GM23248 (cell line): ENCODE measurements around the gene CD96. TPM values are rescaled to one million over a fixed set of nuclear protein-coding genes. Genes with fewer than 3 reads are reported as not detected.
"Not testable (repeated sequence)": the region's sequence is repeated elsewhere in the genome, so short reads cannot be mapped to it uniquely, and the experiment has no call there.

Source experiments
- DNase-seq: peaks from one replicate; pipeline ENCODE4 v3.0.0-alpha.2; 2015
- H2AFZ ChIP-seq: fragments of 200-600 bp; sonication (generic); 2 replicates; pipeline ENCODE4 v1.6.1; 2016; ENCODE audit warnings: antibody characterized with exemption
- H3F3A ChIP-seq: fragments of 200-600 bp; sonication (generic); 2 replicates; pipeline ENCODE4 v1.6.1; 2016; ENCODE audit warnings: mild to moderate bottlenecking, antibody characterized with exemption, mixed run types; ENCODE audit not compliant: insufficient read depth
- H3K27ac ChIP-seq: fragments of 200-600 bp; sonication (generic); 2 replicates; pipeline ENCODE4 v1.5.1; 2016; ENCODE audit warnings: mild to moderate bottlenecking
- H3K27me3 ChIP-seq: fragments of 200-600 bp; sonication (generic); replicated peaks from 2 replicates; pipeline ENCODE4 v1.6.1; 2016; ENCODE audit warnings: mild to moderate bottlenecking; ENCODE audit not compliant: insufficient read depth
- H3K36me3 ChIP-seq: fragments of 200-600 bp; sonication (generic); 2 replicates; pipeline ENCODE4 v1.6.1; 2016; ENCODE audit warnings: low read depth, mild to moderate bottlenecking
- H3K4me1 ChIP-seq: fragments of 200-600 bp; sonication (generic); 2 replicates; pipeline ENCODE4 v1.6.1; 2016; ENCODE audit warnings: mild to moderate bottlenecking; ENCODE audit not compliant: insufficient read depth
- H3K4me2 ChIP-seq: fragments of 200-600 bp; sonication (generic); one replicate; pipeline ENCODE4 v1.6.1; 2016; ENCODE audit warnings: mild to moderate bottlenecking; ENCODE audit not compliant: unreplicated experiment
- H3K4me3 ChIP-seq: fragments of 200-600 bp; sonication (generic); 2 replicates; pipeline ENCODE4 v1.5.1; 2016; ENCODE audit warnings: mild to moderate bottlenecking
- H3K79me2 ChIP-seq: fragments of 200-600 bp; sonication (generic); 2 replicates; pipeline ENCODE4 v1.6.1; 2016; ENCODE audit warnings: mild to moderate bottlenecking; ENCODE audit not compliant: insufficient read depth
- H3K9ac ChIP-seq: fragments of 200-600 bp; sonication (generic); 2 replicates; pipeline ENCODE4 v1.6.1; 2016; ENCODE audit warnings: mild to moderate bottlenecking
- H3K9me2 ChIP-seq: fragments of 200-600 bp; sonication (generic); 2 replicates; pipeline ENCODE4 v1.6.1; 2016; ENCODE audit warnings: mixed run types, mild to moderate bottlenecking, moderate library complexity; ENCODE audit not compliant: insufficient read depth
- H3K9me3 ChIP-seq: fragments of 200-600 bp; sonication (generic); one replicate; pipeline ENCODE4 v1.6.1; 2017; ENCODE audit warnings: low read depth
- H4K20me1 ChIP-seq: fragments of 200-600 bp; sonication (generic); 2 replicates; pipeline ENCODE4 v1.6.0; 2016; ENCODE audit not compliant: insufficient read depth
- EZH2 ChIP-seq: fragments of 200-600 bp; sonication (generic); IDR thresholded peaks from 2 replicates; pipeline ENCODE4 v1.6.1; 2018; ENCODE audit warnings: antibody characterized with exemption, mild to moderate bottlenecking; ENCODE audit not compliant: insufficient read depth, poor library complexity, severe bottlenecking
- EZH2phosphoT487 ChIP-seq: fragments of 200-600 bp; sonication (generic); IDR thresholded peaks from 2 replicates; pipeline ENCODE4 v1.6.1; 2018; ENCODE audit warnings: antibody characterized with exemption, moderate library complexity, mild to moderate bottlenecking, low read depth; ENCODE audit not compliant: insufficient read depth
- WGBS, 2 experiments: methylation state at CpG; one replicate each; pipeline ENCODE4 v1.1.6; 2015 to 2017; ENCODE audit warnings: low lambda C conversion rate in 2 of 2, low coverage in 1 of 2; ENCODE audit errors: missing lambda C conversion rate in 2 of 2; 5-methylcytosine and 5-hydroxymethylcytosine counted together
- in situ Hi-C: fragments of 300-500 bp; cut with MboI; formaldehyde crosslinking; loops from 2 replicates; pipeline ENCODE4 v1.15.0; 2020
- polyA plus RNA-seq: library from polyadenylated mRNA; unstranded; fragments of >200 nt; fragmentation: Nextera tagmentation; extraction: Ambion mirVana; gene quantifications from 2 replicates; pipeline ENCODE4 v1.2.1, GENCODE V29; 2016
- total RNA-seq: library from RNA; depleted of rRNA; stranded (reverse); fragments of >200 nt; shearing (Covaris generic); gene quantifications from 2 replicates; pipeline ENCODE4 v1.2.3, GENCODE V29; 2014

CD96 gene
- total and polyA plus RNA-seq, 2 experiments from 2014 or later, result not detected

DNA sequence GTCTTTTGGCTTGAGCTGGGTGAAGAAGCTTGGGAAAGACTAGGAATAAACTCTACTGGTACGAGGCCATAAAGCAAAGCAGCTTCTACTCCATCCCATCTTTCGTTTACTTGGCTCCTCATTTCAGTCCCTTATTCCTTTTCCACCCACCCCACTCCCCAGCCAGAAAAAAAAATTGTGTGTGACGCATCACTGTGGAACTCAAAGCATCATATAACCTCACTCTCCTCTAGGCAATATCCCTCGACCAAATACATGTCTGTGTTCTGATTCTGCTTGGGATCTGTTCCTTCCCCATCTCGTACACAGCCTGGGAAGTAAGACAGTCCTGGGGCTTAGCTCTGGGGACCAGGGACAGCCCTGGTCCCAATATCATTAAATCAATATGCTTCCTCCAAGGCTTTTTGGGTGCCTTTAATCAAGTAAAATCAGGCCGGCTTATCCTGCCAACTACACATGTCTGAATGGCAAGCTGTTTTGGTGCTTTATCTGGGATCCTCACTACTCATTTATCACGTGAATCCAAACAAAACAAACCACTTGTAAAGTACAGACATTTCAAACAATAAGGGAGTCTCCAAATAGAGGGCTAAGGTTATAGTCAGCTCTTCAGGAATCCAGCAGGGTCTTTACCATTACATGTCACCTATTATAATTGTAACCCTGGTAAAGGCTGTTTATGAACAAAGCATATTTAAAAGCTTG lies 128.1 kb downstream of the CD96 start:
- peak overlapping the region; percentile 25 for H3K9ac ChIP-seq
- DNase-seq, result peak; percentile 60

DNA sequence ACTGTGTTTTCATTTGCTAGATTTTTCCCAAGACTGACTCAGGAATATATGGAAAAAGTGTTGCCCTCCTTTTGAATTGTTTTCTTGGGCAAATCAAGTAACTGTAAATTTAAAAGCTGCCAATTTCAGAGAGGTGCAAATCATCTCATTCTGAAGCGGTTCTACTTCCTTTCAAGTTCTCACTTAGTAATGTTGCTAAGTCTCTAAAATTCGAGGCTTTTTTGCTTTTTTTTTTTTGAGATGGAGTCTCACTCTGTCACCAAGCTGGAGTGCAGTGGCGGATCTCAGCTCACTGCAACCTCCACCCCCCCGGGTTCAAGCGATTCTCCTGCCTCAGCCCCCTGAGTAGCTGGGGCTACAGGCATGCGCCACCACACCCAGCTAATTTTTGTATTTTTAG lies 130.5 kb downstream of the CD96 start:
- H3K27ac ChIP-seq, H3K4me2 ChIP-seq, H3K9me3 ChIP-seq, in situ Hi-C loops, DNase-seq, H3K4me3 ChIP-seq, H3K9me2 ChIP-seq, H2AFZ ChIP-seq, H3K9ac ChIP-seq, H3K36me3 ChIP-seq, H3K27me3 ChIP-seq, H3K79me2 ChIP-seq, H4K20me1 ChIP-seq: not testable (repeated sequence)
- WGBS, 2 experiments, result 69 to 76% methylated on average over 6 of the region's 6 CpGs
- Histone ChIP-seq H3K4me1 (peaks cover 29% of the 10 kb centered on the region), H3F3A (peaks cover 25% of the 10 kb centered on the region)

More for the DNA sequence above, 128.1 kb downstream of the CD96 start:
- H3K36me3 ChIP-seq, result no peaks in the 10 kb centered on the region
- H3K27ac ChIP-seq, result peak overlapping the region; percentile 47
- H3K9me3 ChIP-seq, result no peaks in the 10 kb centered on the region
- in situ Hi-C loops, result no loop called here
- peaks cover 35% of the 10 kb centered on the region for H3K4me1 ChIP-seq
- WGBS, 2 experiments, result 49 to 54% methylated on average over 7 of the region's 7 CpGs
- no peak for TF ChIP-seq EZH2
- no peak for TF ChIP-seq EZH2phosphoT487
- peak overlapping the region; percentile 40 for H3K4me2 ChIP-seq
- no peaks in the 10 kb centered on the region for H4K20me1 ChIP-seq
- H2AFZ ChIP-seq, result peak overlapping the region; percentile 64
- H3F3A ChIP-seq, result peaks cover 25% of the 10 kb centered on the region
- H3K4me3 ChIP-seq, result no peak overlapping the region
- H3K27me3 ChIP-seq, result no peaks in the 10 kb centered on the region
- no peaks in the 10 kb centered on the region for H3K79me2 ChIP-seq
- no peaks in the 10 kb centered on the region for H3K9me2 ChIP-seq

DNA sequence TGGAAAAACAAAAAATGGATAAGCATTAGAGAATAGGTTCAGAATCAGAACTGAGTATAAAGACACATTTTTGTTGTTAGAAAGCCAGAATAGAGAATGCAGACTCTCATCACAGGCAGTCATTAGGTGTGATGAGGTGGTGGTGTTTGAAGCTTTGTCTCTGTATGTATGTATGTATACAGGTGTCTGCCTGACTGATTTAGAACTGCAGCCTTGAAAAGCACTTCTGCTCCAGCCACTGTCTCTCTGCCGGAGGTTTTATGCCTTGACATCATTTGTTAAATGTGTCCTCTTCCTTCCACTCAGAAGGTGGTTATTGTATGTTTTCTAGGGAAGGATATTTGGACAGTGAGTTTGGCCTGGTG lies 133.8 kb downstream of the CD96 start:
- in situ Hi-C loops, result no loop called here
- DNase-seq, result no peak
- WGBS, 2 experiments, result 44 to 47% methylated on average over 1 of the region's 1 CpG
- Histone ChIP-seq H3K27me3 (no peaks in the 10 kb centered on the region), H3K9me3 (no peaks in the 10 kb centered on the region), H3K4me2 (no peak overlapping the region), H3K9me2 (no peaks in the 10 kb centered on the region), H3K9ac (no peak overlapping the region), H3F3A (peaks cover 4% of the 10 kb centered on the region; the same call in 1 of the 2 replicates), H3K79me2 (no peaks in the 10 kb centered on the region), H3K36me3 (no peaks in the 10 kb centered on the region), H3K4me3 (no peak overlapping the region), H3K4me1 (peaks cover under 1% of the 10 kb centered on the region; the same call in 1 of the 2 replicates), H3K27ac (no peak overlapping the region), H4K20me1 (no peaks in the 10 kb centered on the region), H2AFZ (no peak overlapping the region)
- TF ChIP-seq EZH2phosphoT487 (no peak), EZH2 (no peak)

DNA sequence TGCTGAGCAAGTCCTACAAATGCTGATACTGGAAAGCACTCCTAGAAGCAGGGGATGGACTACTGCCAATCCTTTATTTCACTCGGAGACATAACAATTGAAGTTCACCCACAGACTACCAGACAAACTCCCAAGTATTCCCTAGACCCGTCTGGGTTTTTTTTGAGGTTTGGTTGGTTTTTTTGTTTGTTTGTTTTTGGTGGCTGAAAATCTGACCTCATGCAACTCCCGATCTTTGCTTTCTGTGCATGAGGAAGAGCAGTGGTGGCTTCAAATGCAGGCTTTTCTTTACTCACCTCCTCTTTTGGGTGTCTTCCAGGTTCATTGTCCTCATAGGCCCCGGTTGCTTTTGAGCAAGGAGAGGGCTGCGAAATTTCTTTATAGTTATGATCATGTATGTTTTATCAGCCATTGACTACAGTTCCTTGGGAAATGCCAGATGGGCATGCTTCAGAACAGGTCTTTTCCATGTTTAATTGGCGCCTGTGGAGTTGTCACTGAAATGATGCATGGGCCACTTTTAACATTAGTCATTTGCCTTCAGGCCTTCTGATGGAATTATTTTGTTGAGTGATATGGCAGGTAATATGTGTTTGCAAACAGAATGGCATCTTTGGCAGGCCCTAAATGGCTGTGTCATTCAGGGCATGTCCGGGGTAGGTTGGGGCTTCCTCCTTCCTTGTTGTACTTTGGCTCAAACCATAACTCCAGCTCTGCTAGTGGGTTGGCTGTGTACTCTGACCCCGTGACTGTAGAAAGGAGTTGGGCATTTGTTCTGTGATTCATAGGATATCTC lies 134.4 kb downstream of the CD96 start:
- H3F3A ChIP-seq, result peaks cover 3% of the 10 kb centered on the region; the same call in 1 of the 2 replicates
- H3K27ac ChIP-seq, result no peak overlapping the region
- in situ Hi-C loops, result no loop called here
- no peak overlapping the region for H2AFZ ChIP-seq
- no peak overlapping the region for H3K4me2 ChIP-seq
- no peaks in the 10 kb centered on the region for H3K9me3 ChIP-seq
- H3K9me2 ChIP-seq, result no peaks in the 10 kb centered on the region
- no peak for TF ChIP-seq EZH2
- TF ChIP-seq EZH2phosphoT487, result no peak
- no peaks in the 10 kb centered on the region for H3K27me3 ChIP-seq
- no peaks in the 10 kb centered on the region for H3K79me2 ChIP-seq
- H4K20me1 ChIP-seq, result no peaks in the 10 kb centered on the region
- peak; percentile 42 for DNase-seq
- H3K4me1 ChIP-seq, result no peaks in the 10 kb centered on the region
- no peaks in the 10 kb centered on the region for H3K36me3 ChIP-seq
- H3K4me3 ChIP-seq, result no peak overlapping the region
- WGBS, 2 experiments, result 61% methylated on average over 8 of the region's 8 CpGs
- H3K9ac ChIP-seq, result no peak overlapping the region
